ENCODE data around the gene POMT1. TPM values are rescaled to one million over a fixed set of nuclear protein-coding genes. Genes with fewer than 3 reads are reported as not detected.

POMT1 gene
- total RNA-seq, 1 experiment from 2014 or later, result 34.1 TPM

DNA sequence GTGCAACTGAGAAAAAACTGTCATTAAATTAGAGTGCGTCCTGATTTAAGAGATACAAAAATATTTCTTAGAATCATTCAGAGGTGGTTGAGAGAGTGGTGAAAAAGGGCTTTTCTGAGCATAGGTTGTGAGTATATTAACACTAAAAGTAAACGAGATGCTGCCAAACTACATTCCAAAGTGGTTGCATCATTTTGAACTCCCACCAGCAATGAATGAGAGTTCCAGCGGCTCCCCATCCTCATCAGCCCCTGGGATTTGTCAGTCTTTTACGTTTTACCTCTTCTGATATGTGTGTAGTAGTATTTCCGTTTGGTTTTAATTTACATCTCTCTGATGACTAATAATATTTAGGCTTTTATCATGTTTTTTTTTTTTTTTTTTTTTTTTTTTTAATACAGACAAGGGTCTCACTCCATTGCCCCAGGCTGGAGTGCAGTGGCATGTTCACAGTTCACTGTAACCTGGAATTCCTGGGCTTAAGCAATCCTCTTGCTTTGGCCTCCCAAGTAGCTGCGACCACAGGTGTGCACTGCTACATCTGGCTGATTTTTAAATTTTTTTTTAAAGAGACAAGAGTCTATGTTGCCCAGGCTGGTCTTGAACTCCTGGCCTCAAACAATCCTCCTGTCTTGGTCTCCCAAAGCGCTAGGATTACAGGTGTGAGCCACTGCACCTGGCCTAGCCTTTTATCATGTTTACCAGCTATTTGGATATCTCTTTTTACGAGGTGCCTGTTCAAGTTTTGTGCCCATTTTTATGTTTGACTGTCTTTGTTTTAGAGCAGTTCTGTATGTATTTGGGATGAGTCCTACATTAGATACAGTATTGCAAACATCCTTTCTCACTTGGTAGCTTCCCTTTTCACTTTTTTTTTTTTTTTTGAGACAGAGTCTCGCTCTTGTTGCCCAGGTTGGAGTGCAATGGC lies 59.6 kb downstream of the POMT1 start:
- no peak overlapping the region for H4K91ac ChIP-seq (ENCODE audit: insufficient read length, low read depth, low read length)
- WGBS (ENCODE audit: extremely low coverage, insufficient read length, low lambda C conversion rate), result no CpG with 5 or more reads among the region's 9 CpGs
- H3K4ac ChIP-seq (ENCODE audit: low read depth, low read length), result no peak overlapping the region
- H3K9me3 ChIP-seq (ENCODE audit: control insufficient read depth, low read depth, low read length), result peaks cover 6% of the 10 kb centered on the region
- no peak overlapping the region for H3K23ac ChIP-seq (ENCODE audit: insufficient read length, low read depth, low read length)
- H4K20me1 ChIP-seq (ENCODE audit: control insufficient read depth, insufficient read depth, insufficient read length), result no peaks in the 10 kb centered on the region
- no peak overlapping the region for H2AK5ac ChIP-seq (ENCODE audit: insufficient read length, low read length)
- peak overlapping the region in 2 of 3 experiments; percentile 41 to 54; a peak in 2 of 7 replicates for H3K27ac Mint-ChIP-seq
- no peak overlapping the region for H4K5ac ChIP-seq (ENCODE audit: insufficient read length, low read depth, low read length)
- H3K56ac ChIP-seq (ENCODE audit: insufficient read length, low read depth, low read length), result no peak overlapping the region
- no peak overlapping the region for H2BK12ac ChIP-seq (ENCODE audit: insufficient read length, low read depth, low read length)
- peaks cover 3% of the 10 kb centered on the region for H3K27me3 Mint-ChIP-seq (ENCODE audit: low read depth)
- TF ChIP-seq, protein P1, sequence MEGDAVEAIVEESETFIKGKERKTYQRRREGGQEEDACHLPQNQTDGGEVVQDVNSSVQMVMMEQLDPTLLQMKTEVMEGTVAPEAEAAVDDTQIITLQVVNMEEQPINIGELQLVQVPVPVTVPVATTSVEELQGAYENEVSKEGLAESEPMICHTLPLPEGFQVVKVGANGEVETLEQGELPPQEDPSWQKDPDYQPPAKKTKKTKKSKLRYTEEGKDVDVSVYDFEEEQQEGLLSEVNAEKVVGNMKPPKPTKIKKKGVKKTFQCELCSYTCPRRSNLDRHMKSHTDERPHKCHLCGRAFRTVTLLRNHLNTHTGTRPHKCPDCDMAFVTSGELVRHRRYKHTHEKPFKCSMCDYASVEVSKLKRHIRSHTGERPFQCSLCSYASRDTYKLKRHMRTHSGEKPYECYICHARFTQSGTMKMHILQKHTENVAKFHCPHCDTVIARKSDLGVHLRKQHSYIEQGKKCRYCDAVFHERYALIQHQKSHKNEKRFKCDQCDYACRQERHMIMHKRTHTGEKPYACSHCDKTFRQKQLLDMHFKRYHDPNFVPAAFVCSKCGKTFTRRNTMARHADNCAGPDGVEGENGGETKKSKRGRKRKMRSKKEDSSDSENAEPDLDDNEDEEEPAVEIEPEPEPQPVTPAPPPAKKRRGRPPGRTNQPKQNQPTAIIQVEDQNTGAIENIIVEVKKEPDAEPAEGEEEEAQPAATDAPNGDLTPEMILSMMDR (conservative IDR thresholded peaks at IDR 0.05), result no peak
- H2BK5ac ChIP-seq (ENCODE audit: insufficient read length, low read length), result no peak overlapping the region
- no peak overlapping the region for H3K18ac ChIP-seq (ENCODE audit: insufficient read length, low read depth, low read length)
- no peak overlapping the region for H2AFZ ChIP-seq (ENCODE audit: low read length)
- no peak for DNase-seq
- peaks cover 40 to 51% of the 10 kb centered on the region in 2 experiments for H3K9me3 Mint-ChIP-seq
- H2BK20ac ChIP-seq (ENCODE audit: low read depth, low read length, poor library complexity, severe bottlenecking), result no peak overlapping the region
- no peak overlapping the region for H3K9ac ChIP-seq (ENCODE audit: extremely low read depth, insufficient read length, low read length)
- H4K8ac ChIP-seq (replicated peaks; ENCODE audit: insufficient read length, low read depth, low read length), result no peak overlapping the region
- H3K4me3 Mint-ChIP-seq, result no peak overlapping the region
- H3K4me2 ChIP-seq (ENCODE audit: insufficient read depth, insufficient read length, low read length), result no peak overlapping the region
- no peaks in the 10 kb centered on the region for H3K4me1 ChIP-seq (ENCODE audit: insufficient read depth, low read length)
- no peak overlapping the region for H3K27ac ChIP-seq (ENCODE audit: insufficient read length, low read depth, low read length)
- H3K36me3 Mint-ChIP-seq (ENCODE audit: insufficient read depth in 1 of 3, low read depth in 3 of 3), result peaks cover 5 to 16% (median 6%) of the 10 kb centered on the region in 3 experiments; a peak in 5 of 7 replicates
- H3K79me1 ChIP-seq (ENCODE audit: insufficient read depth, low read depth, low read length, poor library complexity, severe bottlenecking), result no peaks in the 10 kb centered on the region
- no peak overlapping the region for H2BK15ac ChIP-seq (ENCODE audit: low read depth, low read length)
- H3K4me1 Mint-ChIP-seq, result peaks cover 7% of the 10 kb centered on the region in 2 experiments
- no peaks in the 10 kb centered on the region for H3K79me2 ChIP-seq (ENCODE audit: insufficient read depth, low read length)
- H2BK120ac ChIP-seq (ENCODE audit: low read depth, low read length, poor library complexity, severe bottlenecking), result no peak overlapping the region
- no peak overlapping the region for H3T11ph ChIP-seq (ENCODE audit: low read length)
- H3K14ac ChIP-seq (ENCODE audit: insufficient read depth, low read length), result no peak overlapping the region
- no peaks in the 10 kb centered on the region for H3K27me3 ChIP-seq (ENCODE audit: insufficient read depth, low read length)
- no peaks in the 10 kb centered on the region for H3K23me2 ChIP-seq (ENCODE audit: insufficient read length, low read depth, low read length, poor library complexity, severe bottlenecking)

Data from H9 (cell line).